HL-60 (cell line): ENCODE data around the gene NAA60.

Experiments
- DNase-seq, 2 experiments: peaks; one replicate each; pipeline ENCODE4 v3.0.0-alpha.2; 2010 to 2020; ENCODE audit warnings: low read depth in 1 of 2, low spot score in 1 of 2
- H3K27ac ChIP-seq: fragments of 250-450 bp; sonication (Bioruptor Pico); replicated peaks from 2 replicates; pipeline ENCODE4 v1.5.1; 2020; ENCODE audit warnings: mild to moderate bottlenecking, moderate library complexity
- H3K27me3 ChIP-seq: fragments of 250-450 bp; sonication (Bioruptor Pico); 2 replicates; pipeline ENCODE4 v1.5.1; 2021; ENCODE audit warnings: mild to moderate bottlenecking, moderate library complexity; ENCODE audit not compliant: insufficient read depth, poor library complexity, severe bottlenecking
- H3K4me3 ChIP-seq: replicated peaks from 2 replicates; pipeline ENCODE4 v1.5.1; 2011; ENCODE audit warnings: mild to moderate bottlenecking, control low read depth, low read length; ENCODE audit not compliant: insufficient read depth
- GABPA ChIP-seq: IDR thresholded peaks from 2 replicates; pipeline ENCODE4 v1.6.1; 2012; ENCODE audit warnings: low read depth
- POLR2AphosphoS5 ChIP-seq: IDR thresholded peaks from 2 replicates; pipeline ENCODE4 v1.6.1; 2012; ENCODE audit warnings: low read depth
- SPI1 ChIP-seq: IDR thresholded peaks from 2 replicates; pipeline ENCODE4 v1.6.1; 2012; ENCODE audit warnings: low read depth, mild to moderate bottlenecking, borderline replicate concordance
- TF ChIP-seq, protein P1 (sequence below): IDR thresholded peaks from one replicate; pipeline ENCODE4 v1.5.1; 2011; ENCODE audit warnings: low read length, control low read depth, inconsistent platforms; ENCODE audit not compliant: insufficient read depth
- TF ChIP-seq, protein P2 (sequence below): IDR thresholded peaks from 2 replicates; pipeline ENCODE4 v1.6.1; 2012; ENCODE audit warnings: low read depth; ENCODE audit not compliant: insufficient replicate concordance

Gene NAA60

GRCh38 chr16:3486506-3487215 lies 43.2 kb downstream of the NAA60 start:
- Histone ChIP-seq H3K27me3 (no peaks in the 10 kb centered on the region), H3K27ac (no peak overlapping the region), H3K4me3 (no peak overlapping the region)
- DNase-seq: no peak
- TF ChIP-seq SPI1 (no peak), POLR2AphosphoS5 (no peak), GABPA (no peak)
- TF ChIP-seq, protein P1, sequence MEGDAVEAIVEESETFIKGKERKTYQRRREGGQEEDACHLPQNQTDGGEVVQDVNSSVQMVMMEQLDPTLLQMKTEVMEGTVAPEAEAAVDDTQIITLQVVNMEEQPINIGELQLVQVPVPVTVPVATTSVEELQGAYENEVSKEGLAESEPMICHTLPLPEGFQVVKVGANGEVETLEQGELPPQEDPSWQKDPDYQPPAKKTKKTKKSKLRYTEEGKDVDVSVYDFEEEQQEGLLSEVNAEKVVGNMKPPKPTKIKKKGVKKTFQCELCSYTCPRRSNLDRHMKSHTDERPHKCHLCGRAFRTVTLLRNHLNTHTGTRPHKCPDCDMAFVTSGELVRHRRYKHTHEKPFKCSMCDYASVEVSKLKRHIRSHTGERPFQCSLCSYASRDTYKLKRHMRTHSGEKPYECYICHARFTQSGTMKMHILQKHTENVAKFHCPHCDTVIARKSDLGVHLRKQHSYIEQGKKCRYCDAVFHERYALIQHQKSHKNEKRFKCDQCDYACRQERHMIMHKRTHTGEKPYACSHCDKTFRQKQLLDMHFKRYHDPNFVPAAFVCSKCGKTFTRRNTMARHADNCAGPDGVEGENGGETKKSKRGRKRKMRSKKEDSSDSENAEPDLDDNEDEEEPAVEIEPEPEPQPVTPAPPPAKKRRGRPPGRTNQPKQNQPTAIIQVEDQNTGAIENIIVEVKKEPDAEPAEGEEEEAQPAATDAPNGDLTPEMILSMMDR: no peak
- TF ChIP-seq, protein P2, sequence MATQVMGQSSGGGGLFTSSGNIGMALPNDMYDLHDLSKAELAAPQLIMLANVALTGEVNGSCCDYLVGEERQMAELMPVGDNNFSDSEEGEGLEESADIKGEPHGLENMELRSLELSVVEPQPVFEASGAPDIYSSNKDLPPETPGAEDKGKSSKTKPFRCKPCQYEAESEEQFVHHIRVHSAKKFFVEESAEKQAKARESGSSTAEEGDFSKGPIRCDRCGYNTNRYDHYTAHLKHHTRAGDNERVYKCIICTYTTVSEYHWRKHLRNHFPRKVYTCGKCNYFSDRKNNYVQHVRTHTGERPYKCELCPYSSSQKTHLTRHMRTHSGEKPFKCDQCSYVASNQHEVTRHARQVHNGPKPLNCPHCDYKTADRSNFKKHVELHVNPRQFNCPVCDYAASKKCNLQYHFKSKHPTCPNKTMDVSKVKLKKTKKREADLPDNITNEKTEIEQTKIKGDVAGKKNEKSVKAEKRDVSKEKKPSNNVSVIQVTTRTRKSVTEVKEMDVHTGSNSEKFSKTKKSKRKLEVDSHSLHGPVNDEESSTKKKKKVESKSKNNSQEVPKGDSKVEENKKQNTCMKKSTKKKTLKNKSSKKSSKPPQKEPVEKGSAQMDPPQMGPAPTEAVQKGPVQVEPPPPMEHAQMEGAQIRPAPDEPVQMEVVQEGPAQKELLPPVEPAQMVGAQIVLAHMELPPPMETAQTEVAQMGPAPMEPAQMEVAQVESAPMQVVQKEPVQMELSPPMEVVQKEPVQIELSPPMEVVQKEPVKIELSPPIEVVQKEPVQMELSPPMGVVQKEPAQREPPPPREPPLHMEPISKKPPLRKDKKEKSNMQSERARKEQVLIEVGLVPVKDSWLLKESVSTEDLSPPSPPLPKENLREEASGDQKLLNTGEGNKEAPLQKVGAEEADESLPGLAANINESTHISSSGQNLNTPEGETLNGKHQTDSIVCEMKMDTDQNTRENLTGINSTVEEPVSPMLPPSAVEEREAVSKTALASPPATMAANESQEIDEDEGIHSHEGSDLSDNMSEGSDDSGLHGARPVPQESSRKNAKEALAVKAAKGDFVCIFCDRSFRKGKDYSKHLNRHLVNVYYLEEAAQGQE: no peak

DNA sequence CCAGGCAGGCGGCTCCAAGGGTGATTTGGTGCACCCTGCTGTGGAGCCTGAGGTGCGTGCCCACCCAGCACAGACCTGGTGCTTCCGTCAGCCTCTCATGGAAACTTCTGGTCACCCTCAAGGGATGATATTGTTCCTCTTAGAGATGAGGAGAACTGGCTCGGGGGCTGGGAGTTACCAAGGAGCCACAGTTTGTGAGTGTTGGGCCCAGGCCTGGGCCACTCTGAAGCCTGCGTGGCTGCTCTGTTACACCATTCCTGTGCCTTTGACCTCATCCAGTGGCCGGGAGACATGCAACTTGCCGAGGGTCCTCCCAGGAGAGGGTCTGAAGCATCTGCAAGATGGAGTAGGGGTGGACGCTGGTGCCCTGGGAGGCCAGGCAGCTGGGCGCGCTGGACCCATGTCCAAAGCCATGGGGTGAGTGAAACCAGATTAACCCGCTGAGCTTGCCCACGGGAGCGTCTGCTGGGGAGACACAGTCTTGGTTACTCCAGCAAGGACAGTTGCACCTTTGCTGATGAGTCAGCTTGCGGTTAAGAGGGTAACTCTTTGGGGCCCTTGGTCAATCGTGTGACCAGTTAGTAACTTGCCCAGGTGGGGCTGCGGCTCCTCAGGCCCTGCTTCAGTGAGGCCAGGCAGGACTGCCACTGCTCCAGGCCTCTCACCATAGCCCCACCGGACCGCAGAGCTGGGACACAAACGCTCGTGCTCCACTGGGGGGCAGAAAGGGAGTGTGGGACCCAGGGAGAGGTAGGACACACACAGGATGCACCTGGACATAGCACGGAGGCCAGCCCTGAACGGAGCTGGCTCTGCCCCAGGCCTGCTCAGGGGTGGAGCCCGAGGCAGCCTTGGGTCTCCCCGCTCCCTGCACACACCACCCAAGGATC lies 44.3 kb downstream of the NAA60 start:
- Histone ChIP-seq H3K4me3 (no peak overlapping the region), H3K27me3 (no peaks in the 10 kb centered on the region), H3K27ac (no peak overlapping the region)
- TF ChIP-seq GABPA: no peak
- TF ChIP-seq, protein P1: no peak
- TF ChIP-seq SPI1: no peak
- TF ChIP-seq, protein P2: no peak
- TF ChIP-seq POLR2AphosphoS5: no peak; the same call in 1 of the 2 replicates
- no peak for DNase-seq

DNA sequence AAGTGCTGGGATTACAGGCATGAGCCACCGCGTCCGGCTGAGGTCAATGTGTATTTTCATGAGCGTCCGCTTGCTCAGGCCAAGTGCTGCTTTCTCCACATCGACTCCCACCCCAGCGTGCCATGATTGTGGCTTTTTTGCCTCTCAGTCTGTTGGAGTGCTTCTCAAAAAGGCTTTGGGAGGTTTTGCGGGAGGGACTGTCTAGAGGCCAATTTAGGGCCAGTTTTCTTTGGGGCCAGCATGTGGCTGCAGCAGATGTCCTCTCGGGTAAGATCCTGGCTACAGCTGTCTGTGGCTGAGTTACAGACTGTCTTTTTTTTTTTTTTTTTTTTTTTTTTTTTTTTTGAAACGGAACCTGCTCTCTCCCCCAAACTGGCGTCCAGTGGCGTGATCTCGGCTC lies 45.3 kb downstream of the NAA60 start:
- DNase-seq: no peak
- Histone ChIP-seq H3K27ac (no peak overlapping the region), H3K4me3 (no peak overlapping the region), H3K27me3 (no peaks in the 10 kb centered on the region)
- TF ChIP-seq SPI1: no peak
- no peak for TF ChIP-seq GABPA
- TF ChIP-seq, protein P2: no peak
- TF ChIP-seq, protein P1: no peak
- no peak for TF ChIP-seq POLR2AphosphoS5
